ENCODE data around the gene BAG1. TPM values are rescaled to one million over a fixed set of nuclear protein-coding genes. Genes with fewer than 3 reads are reported as not detected.

Gene BAG1
- total RNA-seq, 1 donor: 34.7 TPM

DNA sequence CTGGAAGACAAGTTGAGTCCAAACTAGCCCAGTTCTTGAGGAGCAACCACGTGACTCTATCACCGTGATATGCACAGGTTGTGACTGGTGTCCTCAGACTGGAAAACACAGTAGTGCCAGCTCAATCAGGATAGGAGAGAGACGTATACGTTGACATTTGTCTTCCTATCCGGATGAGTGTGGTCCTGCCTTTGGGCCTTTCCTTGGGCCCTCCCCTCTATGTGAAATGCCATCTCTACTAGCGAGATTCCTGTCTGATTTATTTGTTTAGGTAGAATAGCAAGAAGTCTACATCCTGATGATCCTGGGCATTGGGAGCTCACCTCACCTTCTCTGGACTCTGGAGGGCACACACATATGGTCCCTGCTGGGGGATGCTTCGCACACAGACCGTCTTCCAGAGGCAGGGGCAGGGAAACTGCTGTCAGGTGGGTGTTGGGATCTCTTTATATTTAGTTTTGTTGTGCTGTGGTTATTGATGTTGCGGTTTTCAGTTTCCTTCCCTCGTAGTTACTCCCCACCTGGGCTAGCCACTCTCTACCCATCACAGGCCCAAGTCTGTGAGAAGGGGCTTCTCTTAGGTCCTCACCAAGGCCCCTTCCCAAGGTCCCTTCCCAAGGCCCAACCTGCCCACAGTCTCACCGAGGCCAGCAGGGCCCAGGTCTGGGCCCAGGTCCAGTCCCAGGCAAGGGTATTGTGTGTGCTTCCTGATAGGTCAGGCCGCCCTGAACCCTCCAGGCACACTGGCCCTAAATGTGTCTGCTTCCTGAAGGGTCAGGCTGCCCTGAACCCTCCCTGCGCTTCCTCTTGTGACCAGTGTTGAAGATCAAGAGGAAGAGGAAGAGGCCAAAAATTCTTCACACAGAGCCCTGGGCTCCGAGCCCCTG lies 43.6 kb downstream of the BAG1 start:
- no peak for DNase-seq (ENCODE audit: low read depth in 2 of 3, low spot score in 2 of 3)

DNA sequence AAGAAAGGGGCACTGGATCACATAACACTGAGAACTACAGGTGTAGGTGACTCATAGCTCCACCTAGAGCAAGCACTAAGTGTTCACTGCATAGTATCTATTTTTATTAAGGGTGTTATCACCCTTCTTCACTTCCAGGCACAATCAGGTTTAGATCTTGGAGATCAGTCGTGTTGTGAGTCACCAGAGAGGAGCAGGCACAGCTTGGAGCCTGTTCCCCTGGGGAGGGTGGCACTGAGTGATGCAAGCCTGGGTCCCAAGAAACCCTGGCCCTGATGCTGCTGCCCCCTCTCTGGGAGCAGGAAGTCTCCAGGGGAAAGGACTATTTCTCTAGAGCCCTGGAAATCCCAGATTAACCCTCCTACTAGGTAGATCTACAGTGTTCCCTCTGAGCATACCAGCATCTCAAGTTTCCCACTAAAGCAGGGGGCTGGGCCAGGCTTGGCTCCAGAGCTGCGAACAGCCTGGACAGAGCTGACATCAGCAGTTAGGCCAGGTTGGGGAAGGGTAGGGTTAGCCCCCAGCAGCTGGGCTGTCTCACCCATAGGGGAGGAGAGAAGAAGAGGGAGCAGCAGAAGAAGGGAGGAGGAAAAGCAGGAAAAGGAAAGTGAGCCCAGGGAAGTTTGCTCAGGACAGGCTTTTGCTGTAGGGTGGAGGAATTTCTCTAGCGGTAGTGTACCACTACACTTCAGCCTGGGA lies 52.7 kb downstream of the BAG1 start:
- no peak for DNase-seq (ENCODE audit: low read depth in 2 of 3, low spot score in 2 of 3)

DNA sequence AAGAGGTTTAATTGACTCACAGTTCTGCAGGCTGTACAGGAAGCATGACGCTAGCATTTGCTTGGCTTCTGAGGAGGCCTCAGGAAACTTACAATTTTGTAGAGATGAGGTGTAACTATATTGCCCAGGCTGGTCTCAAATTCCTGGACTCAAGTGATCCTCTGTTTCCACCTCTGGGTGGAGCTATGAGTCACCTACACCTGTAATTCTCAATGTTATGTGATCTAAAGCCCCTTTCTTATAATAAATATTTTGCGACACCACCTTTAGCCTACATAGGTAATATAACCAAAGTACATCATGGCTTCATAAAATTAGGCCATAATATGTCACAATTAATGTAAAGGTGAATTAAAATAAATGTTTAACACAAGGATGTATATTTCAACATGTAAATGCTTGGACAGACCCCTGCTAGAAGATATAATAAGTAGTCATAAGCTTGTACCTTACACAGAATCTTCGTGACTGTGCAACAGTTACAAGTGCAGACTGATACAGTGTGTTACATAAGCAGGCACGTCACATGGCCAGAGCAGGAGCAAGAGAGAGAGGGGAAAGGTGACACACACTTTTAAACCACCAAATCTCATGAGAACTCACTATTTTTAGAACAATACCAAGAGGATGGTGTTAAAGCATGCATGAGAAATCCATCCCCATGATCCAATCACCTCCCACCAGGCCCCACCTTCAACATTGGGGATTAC lies 54.3 kb downstream of the BAG1 start:
- DNase-seq (ENCODE audit: low read depth in 2 of 3, low spot score in 2 of 3): no peak

GRCh38 chr9:33209394-33209793 lies 55.1 kb downstream of the BAG1 start:
- DNase-seq (ENCODE audit: low read depth in 2 of 3, low spot score in 2 of 3): no peak

DNA sequence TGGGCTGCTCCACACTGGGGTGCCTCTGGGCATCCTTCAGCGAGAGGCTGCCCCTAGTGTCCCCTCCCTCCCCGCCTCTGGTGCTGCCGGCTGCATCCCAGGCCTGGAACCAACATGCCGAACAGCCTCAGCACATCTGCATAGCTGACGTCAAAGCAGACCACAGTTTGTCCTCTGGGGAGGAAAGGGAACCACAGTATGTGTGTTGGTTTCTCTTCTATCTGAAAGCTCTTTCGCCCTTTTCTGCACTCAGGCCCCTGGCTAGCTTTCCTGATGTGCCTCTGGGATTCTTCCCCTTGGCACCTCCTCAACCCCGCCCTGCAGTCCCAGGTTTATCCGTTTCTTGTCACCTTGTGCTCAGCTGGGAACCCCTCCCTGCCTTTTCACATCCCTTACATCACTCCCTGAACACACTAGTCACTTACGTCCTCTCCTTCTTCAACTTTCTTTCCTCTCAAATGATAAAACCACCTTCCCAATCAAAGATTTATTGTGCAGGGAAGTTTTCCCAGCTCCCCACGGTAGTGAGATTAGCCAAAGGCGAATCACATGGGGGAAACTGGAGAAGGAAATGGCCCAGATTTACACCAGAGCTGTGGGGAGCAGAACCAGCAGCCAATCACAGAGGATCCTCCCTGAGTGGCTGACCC lies 61.8 kb downstream of the BAG1 start:
- DNase-seq (ENCODE audit: low read depth in 2 of 3, low spot score in 2 of 3): peak in 2 of 3 donors; percentile 67 to 85

Other genes starting within 250 kb of the BAG1 start
- 28.3 TPM for gene DNAJA1, start 239.4 kb downstream of the BAG1 start, total RNA-seq
- 18.6 TPM for gene SMU1, start 188.0 kb downstream of the BAG1 start, total RNA-seq
- gene B4GALT1, start 97.4 kb downstream of the BAG1 start, total RNA-seq: 9.4 TPM
- not detected for gene SPINK4, start 24.5 kb downstream of the BAG1 start, total RNA-seq
- 11.8 TPM for gene CHMP5, start 341 bp upstream of the BAG1 start, total RNA-seq
- 35.5 TPM for gene NFX1, start 25.8 kb upstream of the BAG1 start, total RNA-seq
- not detected for gene AQP7, start 137.9 kb upstream of the BAG1 start, total RNA-seq
- gene AQP3, start 182.9 kb upstream of the BAG1 start, total RNA-seq: 1.6 TPM
- 31.0 TPM for gene NOL6, start 209.2 kb upstream of the BAG1 start, total RNA-seq